ENCODE measurements around the gene CAMTA1. TPM values are rescaled to one million over a fixed set of nuclear protein-coding genes. Genes with fewer than 3 reads are reported as not detected.

Gene CAMTA1
- total and polyA plus RNA-seq, 9 of the 15 experiments (the other 6 are each of a cell fraction or from before 2014, with no cell fraction given), result 43.9 to 161 (median 65.9) TPM

- no peaks in the 10 kb centered on the region; the same call in 1 of the 2 replicates for H4K20me1 ChIP-seq (replicated peaks; ENCODE audit: control insufficient read depth, insufficient read depth, low read length)
- ATAC-seq (no peak), DNase-seq (ENCODE audit: extremely low read depth in 1 of 4, low spot score in 3 of 4) (no peak), FAIRE-seq (no peak)
- whole genome bisulfite sequencing (ENCODE audit: insufficient coverage, low coverage, missing lambda C conversion rate), result 3% methylated on average over 10 of the region's 10 CpGs
- no peak overlapping the region for H3K27ac ChIP-seq (ENCODE audit: extremely low read depth, low read depth, low read length)
- ChIA-PET POLR2A (no interaction called here), CTCF (ENCODE audit: low intra/inter-chr PET ratio) (interaction anchor here (0.7 to 2.1 kb wide), 3 partner anchors 176 to 499 kb away, joined by 3 to 19 read pairs (median 5); no protein-coding TSS in a partner anchor)
- no TSS peak for BruUV-seq (replicated peaks)
- no peaks in the 10 kb centered on the region for H3K36me3 ChIP-seq (ENCODE audit: control insufficient read depth, insufficient read depth, low read length)
- H3K79me2 ChIP-seq (ENCODE audit: control insufficient read depth, insufficient read depth, low read length), result no peaks in the 10 kb centered on the region
- peaks cover 0 to 32% of the 10 kb centered on the region in 2 experiments; a peak in 4 of 5 replicates for H3K27me3 ChIP-seq (ENCODE audit: control insufficient read depth in 2 of 2, insufficient read depth in 2 of 2, low read length in 2 of 2)
- intact Hi-C loops (cut with micrococcal nuclease), result loop anchor here (2.0 to 10.0 kb wide), 2 partner anchors 424 to 498 kb away; no protein-coding TSS in a partner anchor
- no peaks in the 10 kb centered on the region for H3K4me1 ChIP-seq (replicated peaks in 1 of 2; ENCODE audit: control insufficient read depth in 2 of 2, insufficient read depth in 2 of 2, low read length in 2 of 2)
- no peak overlapping the region for H3K9ac ChIP-seq (ENCODE audit: insufficient read depth in 1 of 2, low read depth in 2 of 2, low read length in 2 of 2)
- no peak overlapping the region for H3K4me3 ChIP-seq
- no peaks in the 10 kb centered on the region for H3K9me1 ChIP-seq (ENCODE audit: control insufficient read depth, insufficient read depth, low read length)
- in situ Hi-C loops (cut with MboI), result loop anchor here (25.0 kb wide), 2 partner anchors 732 to 957 kb away; partner anchors contain the start of genes GPR153 and PLEKHG5
- TF ChIP-seq MCM2 (IDR thresholded peaks at IDR 0.05; ENCODE audit: low read depth) (no peak), NFATC3 (IDR thresholded peaks at IDR 0.05) (no peak), ZNF347 (CRISPR knock-in tag; IDR thresholded peaks at IDR 0.05; ENCODE audit: low read depth) (no peak)
- no peaks in the 10 kb centered on the region for H3K9me3 ChIP-seq (replicated peaks; ENCODE audit: control insufficient read depth, insufficient read depth, low read depth, low read length)
- H3K4me2 ChIP-seq (ENCODE audit: insufficient read depth, low read length), result no peak overlapping the region
- no peak overlapping the region for H2AFZ ChIP-seq (ENCODE audit: low read depth, low read length)
Observed at GRCh38 chr1:7219031-7219430, 433.8 kb downstream of the CAMTA1 start.

GRCh38 chr1:7220007-7220406 is 434.8 kb downstream of the CAMTA1 start:
- in situ Hi-C loops (cut with MboI) (loop anchor here (10.0 to 25.0 kb wide), 4 partner anchors 425 to 958 kb away; partner anchors contain the start of genes GPR153 and PLEKHG5), intact Hi-C loops (cut with micrococcal nuclease) (loop anchor here (5.0 kb wide), 1 partner anchor 427 kb away; no protein-coding TSS in a partner anchor)
- peaks cover 5% of the 10 kb centered on the region for H4K20me1 ChIP-seq (replicated peaks; ENCODE audit: control insufficient read depth, insufficient read depth, low read length)
- BruUV-seq (replicated peaks), result no TSS peak
- peaks cover 0 to 39% of the 10 kb centered on the region in 2 experiments; a peak in 4 of 5 replicates for H3K27me3 ChIP-seq (ENCODE audit: control insufficient read depth in 2 of 2, insufficient read depth in 2 of 2, low read length in 2 of 2)
- FAIRE-seq (no peak), ATAC-seq (no peak), DNase-seq (ENCODE audit: extremely low read depth in 1 of 4, low spot score in 3 of 4) (no peak)
- TF ChIP-seq ZNF695 (CRISPR knock-in tag; IDR thresholded peaks at IDR 0.05), result no peak
- no peak for TF ChIP-seq ZNF778 (CRISPR knock-in tag; IDR thresholded peaks at IDR 0.05)
- no peak for TF ChIP-seq CBX2 (IDR thresholded peaks at IDR 0.05; ENCODE audit: insufficient read depth, low read length, poor library complexity, severe bottlenecking)
- TF ChIP-seq CTBP1 (IDR thresholded peaks at IDR 0.05; ENCODE audit: borderline replicate concordance), result no peak
- no peak for TF ChIP-seq HDAC2 (IDR thresholded peaks at IDR 0.05)
- no peak for TF ChIP-seq FOXJ3 (CRISPR knock-in tag; IDR thresholded peaks at IDR 0.05)
- H3K27ac ChIP-seq (ENCODE audit: extremely low read depth, low read depth, low read length), result no peak overlapping the region
- ChIA-PET POLR2A (interaction anchor here (1.0 kb wide), 1 partner anchor 12 kb away, joined by 4 read pairs; no protein-coding TSS in a partner anchor), CTCF (ENCODE audit: low intra/inter-chr PET ratio) (no interaction called here)
- no peak overlapping the region for H3K4me2 ChIP-seq (ENCODE audit: insufficient read depth, low read length)
- no peaks in the 10 kb centered on the region for H3K9me1 ChIP-seq (ENCODE audit: control insufficient read depth, insufficient read depth, low read length)
- WGBS (ENCODE audit: insufficient coverage, low coverage, missing lambda C conversion rate), result 4% methylated on average over 10 of the region's 10 CpGs
- H3K9me3 ChIP-seq (replicated peaks; ENCODE audit: control insufficient read depth, insufficient read depth, low read depth, low read length), result no peaks in the 10 kb centered on the region
- no peaks in the 10 kb centered on the region for H3K36me3 ChIP-seq (ENCODE audit: control insufficient read depth, insufficient read depth, low read length)
- no peak overlapping the region for H2AFZ ChIP-seq (ENCODE audit: low read depth, low read length)
- H3K4me1 ChIP-seq (replicated peaks in 1 of 2; ENCODE audit: control insufficient read depth in 2 of 2, insufficient read depth in 2 of 2, low read length in 2 of 2), result no peaks in the 10 kb centered on the region
- no peak overlapping the region for H3K9ac ChIP-seq (ENCODE audit: insufficient read depth in 1 of 2, low read depth in 2 of 2, low read length in 2 of 2)
- H3K4me3 ChIP-seq, result no peak overlapping the region
- H3K79me2 ChIP-seq (ENCODE audit: control insufficient read depth, insufficient read depth, low read length), result no peaks in the 10 kb centered on the region
